ENCODE measurements around the gene EPC1.
"Not testable (repeated sequence)": the region's sequence is repeated elsewhere in the genome, so short reads cannot be mapped to it uniquely, and the experiment has no call there.

The EPC1 gene

GRCh38 chr10:32374605-32375004 lies 27.6 kb upstream of the EPC1 start:
- TF ChIP-seq EZH2 (IDR thresholded peaks at IDR 0.05) (no peak), POLR2AphosphoS5 (IDR thresholded peaks at IDR 0.05; ENCODE audit: borderline replicate concordance, low read depth, low read length) (no peak), FOXP2 (optimal IDR thresholded peaks at IDR 0.05; ENCODE audit: control extremely low read depth, extremely low read length, insufficient read depth) (no peak)
- no peak overlapping the region for H3K9ac ChIP-seq (ENCODE audit: insufficient read length)
- no peak overlapping the region; the same call in 1 of the 2 replicates for H3K4me3 ChIP-seq
- peaks cover 16% of the 10 kb centered on the region for H3K36me3 ChIP-seq (ENCODE audit: insufficient read depth, low read length)
- DNase-seq (ENCODE audit: low read depth, low spot score): no peak
- H3K9me3 ChIP-seq (ENCODE audit: low read depth, low read length): no peaks in the 10 kb centered on the region
- no peak overlapping the region for H3K27ac ChIP-seq

DNA sequence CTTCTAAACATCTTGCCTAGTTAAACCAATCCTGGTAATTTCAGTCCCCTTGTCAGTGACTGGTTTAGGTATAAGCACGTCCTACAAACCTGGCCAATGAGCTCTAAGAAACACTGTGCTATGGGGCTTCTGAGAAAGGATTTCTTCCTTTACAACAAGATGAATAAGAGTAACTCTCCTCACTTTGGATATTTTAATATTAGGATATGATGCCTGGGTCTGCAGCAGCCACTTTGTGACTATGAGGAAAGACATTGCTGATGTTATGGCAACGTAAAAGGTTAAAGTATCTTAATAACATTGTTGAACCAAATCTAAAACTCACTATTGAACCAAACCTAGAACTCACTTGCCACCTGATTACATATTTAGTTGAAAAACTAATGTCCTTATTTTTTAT lies 26.5 kb upstream of the EPC1 start:
- Histone ChIP-seq H3K4me3 (no peak overlapping the region), H3K36me3 (ENCODE audit: insufficient read depth, low read length) (peaks cover 16% of the 10 kb centered on the region), H3K27ac (no peak overlapping the region), H3K9me3 (ENCODE audit: low read depth, low read length) (no peaks in the 10 kb centered on the region), H3K9ac (ENCODE audit: insufficient read length) (no peak overlapping the region)
- no peak for DNase-seq (ENCODE audit: low read depth, low spot score)
- TF ChIP-seq FOXP2 (optimal IDR thresholded peaks at IDR 0.05; ENCODE audit: control extremely low read depth, extremely low read length, insufficient read depth) (no peak), POLR2AphosphoS5 (IDR thresholded peaks at IDR 0.05; ENCODE audit: borderline replicate concordance, low read depth, low read length) (no peak), EZH2 (IDR thresholded peaks at IDR 0.05) (no peak)

- Histone ChIP-seq H3K36me3 (ENCODE audit: insufficient read depth, low read length) (peaks cover 16% of the 10 kb centered on the region), H3K9ac (ENCODE audit: insufficient read length) (no peak overlapping the region), H3K27ac (no peak overlapping the region), H3K9me3 (ENCODE audit: low read depth, low read length) (no peaks in the 10 kb centered on the region), H3K4me3 (no peak overlapping the region)
- no peak for TF ChIP-seq EZH2 (IDR thresholded peaks at IDR 0.05)
- no peak for TF ChIP-seq POLR2AphosphoS5 (IDR thresholded peaks at IDR 0.05; ENCODE audit: borderline replicate concordance, low read depth, low read length)
- TF ChIP-seq FOXP2 (optimal IDR thresholded peaks at IDR 0.05; ENCODE audit: control extremely low read depth, extremely low read length, insufficient read depth): no peak
- DNase-seq (ENCODE audit: low read depth, low spot score): no peak
Measured at GRCh38 chr10:32373031-32373430, 26.1 kb upstream of the EPC1 start.

- Histone ChIP-seq H3K9ac (ENCODE audit: insufficient read length) (no peak overlapping the region), H3K27ac (no peak overlapping the region), H3K9me3 (ENCODE audit: low read depth, low read length) (no peaks in the 10 kb centered on the region), H3K4me3 (no peak overlapping the region), H3K36me3 (ENCODE audit: insufficient read depth, low read length) (peaks cover 16% of the 10 kb centered on the region)
- TF ChIP-seq EZH2 (IDR thresholded peaks at IDR 0.05) (no peak), POLR2AphosphoS5 (IDR thresholded peaks at IDR 0.05; ENCODE audit: borderline replicate concordance, low read depth, low read length) (no peak), FOXP2 (optimal IDR thresholded peaks at IDR 0.05; ENCODE audit: control extremely low read depth, extremely low read length, insufficient read depth) (no peak)
- no peak for DNase-seq (ENCODE audit: low read depth, low spot score)
Measured at GRCh38 chr10:32372000-32372875, 25.3 kb upstream of the EPC1 start.

DNA sequence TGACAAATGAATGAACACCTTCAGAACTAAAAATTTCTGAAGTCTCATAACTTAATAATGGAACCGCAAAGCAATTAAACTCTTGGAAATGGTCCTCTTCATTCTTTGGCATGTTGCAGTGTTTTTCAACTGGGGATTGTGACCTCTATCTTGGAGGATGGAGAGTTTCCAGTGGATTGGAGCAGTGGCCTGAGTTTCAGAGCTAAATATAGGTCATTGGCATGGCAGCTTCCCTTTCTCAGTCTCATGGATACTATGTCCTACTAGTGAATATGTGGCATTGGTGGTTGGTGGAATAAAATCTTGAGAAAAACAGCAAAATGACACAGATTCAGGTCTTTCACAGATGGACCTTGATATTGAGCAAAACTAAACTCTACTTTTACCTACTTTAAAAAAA lies 24.1 kb upstream of the EPC1 start:
- Histone ChIP-seq H3K9ac (ENCODE audit: insufficient read length) (no peak overlapping the region), H3K36me3 (ENCODE audit: insufficient read depth, low read length) (peaks cover 16% of the 10 kb centered on the region), H3K27ac (peak overlapping the region; percentile 25; the same call in 1 of the 2 replicates), H3K4me3 (no peak overlapping the region), H3K9me3 (ENCODE audit: low read depth, low read length) (no peaks in the 10 kb centered on the region)
- no peak for TF ChIP-seq EZH2 (IDR thresholded peaks at IDR 0.05)
- TF ChIP-seq POLR2AphosphoS5 (IDR thresholded peaks at IDR 0.05; ENCODE audit: borderline replicate concordance, low read depth, low read length): no peak
- TF ChIP-seq FOXP2 (optimal IDR thresholded peaks at IDR 0.05; ENCODE audit: control extremely low read depth, extremely low read length, insufficient read depth): no peak
- no peak for DNase-seq (ENCODE audit: low read depth, low spot score)

GRCh38 chr10:32367793-32368453 lies 21.0 kb upstream of the EPC1 start:
- Histone ChIP-seq H3K9ac (ENCODE audit: insufficient read length) (no peak overlapping the region), H3K4me3 (no peak overlapping the region), H3K36me3 (ENCODE audit: insufficient read depth, low read length) (peaks cover 9% of the 10 kb centered on the region), H3K27ac (no peak overlapping the region), H3K9me3 (ENCODE audit: low read depth, low read length) (no peaks in the 10 kb centered on the region)
- no peak for DNase-seq (ENCODE audit: low read depth, low spot score)
- TF ChIP-seq FOXP2 (optimal IDR thresholded peaks at IDR 0.05; ENCODE audit: control extremely low read depth, extremely low read length, insufficient read depth) (no peak), POLR2AphosphoS5 (IDR thresholded peaks at IDR 0.05; ENCODE audit: borderline replicate concordance, low read depth, low read length) (no peak)

DNA sequence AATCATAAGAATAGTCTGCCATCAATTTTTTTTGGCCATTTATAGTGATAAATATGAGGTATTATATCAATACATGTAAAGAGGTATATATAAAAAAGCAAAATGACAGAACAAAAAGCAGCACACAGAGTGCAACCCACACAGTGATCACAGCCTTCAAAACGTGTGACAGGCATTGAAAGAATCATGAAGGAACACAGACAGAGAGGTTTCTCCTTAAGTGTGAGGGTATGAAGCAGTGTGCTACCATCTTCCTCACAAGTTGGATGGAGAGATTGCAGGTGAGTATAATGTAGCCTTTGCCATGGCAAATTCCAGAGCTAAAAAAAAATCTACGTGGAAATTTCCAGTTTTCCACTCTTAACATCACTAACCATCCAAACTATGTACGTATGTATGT lies 19.6 kb upstream of the EPC1 start:
- DNase-seq (ENCODE audit: low read depth, low spot score): no peak
- no peak for TF ChIP-seq EZH2 (IDR thresholded peaks at IDR 0.05)
- no peak for TF ChIP-seq FOXP2 (optimal IDR thresholded peaks at IDR 0.05; ENCODE audit: control extremely low read depth, extremely low read length, insufficient read depth)
- no peak for TF ChIP-seq POLR2AphosphoS5 (IDR thresholded peaks at IDR 0.05; ENCODE audit: borderline replicate concordance, low read depth, low read length)
- H3K27ac ChIP-seq: no peak overlapping the region
- H3K9me3 ChIP-seq (ENCODE audit: low read depth, low read length): no peaks in the 10 kb centered on the region
- no peak overlapping the region for H3K9ac ChIP-seq (ENCODE audit: insufficient read length)
- H3K36me3 ChIP-seq (ENCODE audit: insufficient read depth, low read length): peaks cover 3% of the 10 kb centered on the region; the same call in 1 of the 2 replicates
- no peak overlapping the region for H3K4me3 ChIP-seq

GRCh38 chr10:32366111-32366510 lies 19.2 kb upstream of the EPC1 start:
- Histone ChIP-seq H3K9ac (ENCODE audit: insufficient read length) (no peak overlapping the region), H3K4me3 (no peak overlapping the region), H3K36me3 (ENCODE audit: insufficient read depth, low read length) (peaks cover 3% of the 10 kb centered on the region; the same call in 1 of the 2 replicates), H3K27ac (no peak overlapping the region), H3K9me3 (ENCODE audit: low read depth, low read length) (no peaks in the 10 kb centered on the region)
- TF ChIP-seq FOXP2 (optimal IDR thresholded peaks at IDR 0.05; ENCODE audit: control extremely low read depth, extremely low read length, insufficient read depth): no peak
- no peak for TF ChIP-seq EZH2 (IDR thresholded peaks at IDR 0.05)
- TF ChIP-seq POLR2AphosphoS5 (IDR thresholded peaks at IDR 0.05; ENCODE audit: borderline replicate concordance, low read depth, low read length): no peak
- no peak for DNase-seq (ENCODE audit: low read depth, low spot score)

GRCh38 chr10:32365404-32365803 lies 18.4 kb upstream of the EPC1 start:
- H3K36me3 ChIP-seq (ENCODE audit: insufficient read depth, low read length); H3K27ac ChIP-seq; H3K9me3 ChIP-seq (ENCODE audit: low read depth, low read length); DNase-seq (ENCODE audit: low read depth, low spot score); H3K4me3 ChIP-seq; H3K9ac ChIP-seq (ENCODE audit: insufficient read length): not testable (repeated sequence)
